LNCAP (cell line): ENCODE measurements around the gene COL25A1.

Experiments
- CTCF ChIP-seq: fragments of 450-650 bp; IDR thresholded peaks from 2 replicates; pipeline ENCODE4 v1.5.1; 2017; ENCODE audit warnings: mild to moderate bottlenecking

Gene COL25A1

GRCh38 chr4:109012286-109012880 is 290.1 kb downstream of the COL25A1 start:
- no peak for TF ChIP-seq CTCF

GRCh38 chr4:109011241-109012026 is 291.0 kb downstream of the COL25A1 start:
- TF ChIP-seq CTCF: no peak

GRCh38 chr4:109010521-109010920 is 291.9 kb downstream of the COL25A1 start:
- TF ChIP-seq CTCF: no peak

- TF ChIP-seq CTCF: no peak
These were observed 292.5 kb downstream of the COL25A1 start for GRCh38 chr4:109009909-109010308.

GRCh38 chr4:109007976-109008375 is 294.5 kb downstream of the COL25A1 start:
- TF ChIP-seq CTCF: no peak

- TF ChIP-seq CTCF: no peak
These were observed 296.9 kb downstream of the COL25A1 start for GRCh38 chr4:109005523-109005922.

- TF ChIP-seq CTCF: no peak
These were observed 298.0 kb downstream of the COL25A1 start for GRCh38 chr4:109004418-109004817.
